Activated naive CD8-positive, alpha-beta T cell (primary cell): ENCODE measurements around the gene DNAJB6.

ENCODE experiments used
- H3K27ac Mint-ChIP-seq: one replicate; pipeline ENCODE4 v1.8.0; 2021; ENCODE audit warnings: mixed read lengths
- H3K27me3 Mint-ChIP-seq: one replicate; pipeline ENCODE4 v1.8.0; 2021; ENCODE audit warnings: mixed read lengths
- H3K36me3 Mint-ChIP-seq: one replicate; pipeline ENCODE4 v1.8.0; 2021; ENCODE audit warnings: mixed read lengths
- H3K4me1 Mint-ChIP-seq: one replicate; pipeline ENCODE4 v1.8.0; 2021; ENCODE audit warnings: low read depth, mixed read lengths
- H3K4me3 Mint-ChIP-seq: one replicate; pipeline ENCODE4 v1.8.0; 2021; ENCODE audit warnings: mild to moderate bottlenecking, mixed read lengths
- H3K9me3 Mint-ChIP-seq: one replicate; pipeline ENCODE4 v1.8.0; 2021; ENCODE audit warnings: low read depth, mixed read lengths

The DNAJB6 gene

DNA sequence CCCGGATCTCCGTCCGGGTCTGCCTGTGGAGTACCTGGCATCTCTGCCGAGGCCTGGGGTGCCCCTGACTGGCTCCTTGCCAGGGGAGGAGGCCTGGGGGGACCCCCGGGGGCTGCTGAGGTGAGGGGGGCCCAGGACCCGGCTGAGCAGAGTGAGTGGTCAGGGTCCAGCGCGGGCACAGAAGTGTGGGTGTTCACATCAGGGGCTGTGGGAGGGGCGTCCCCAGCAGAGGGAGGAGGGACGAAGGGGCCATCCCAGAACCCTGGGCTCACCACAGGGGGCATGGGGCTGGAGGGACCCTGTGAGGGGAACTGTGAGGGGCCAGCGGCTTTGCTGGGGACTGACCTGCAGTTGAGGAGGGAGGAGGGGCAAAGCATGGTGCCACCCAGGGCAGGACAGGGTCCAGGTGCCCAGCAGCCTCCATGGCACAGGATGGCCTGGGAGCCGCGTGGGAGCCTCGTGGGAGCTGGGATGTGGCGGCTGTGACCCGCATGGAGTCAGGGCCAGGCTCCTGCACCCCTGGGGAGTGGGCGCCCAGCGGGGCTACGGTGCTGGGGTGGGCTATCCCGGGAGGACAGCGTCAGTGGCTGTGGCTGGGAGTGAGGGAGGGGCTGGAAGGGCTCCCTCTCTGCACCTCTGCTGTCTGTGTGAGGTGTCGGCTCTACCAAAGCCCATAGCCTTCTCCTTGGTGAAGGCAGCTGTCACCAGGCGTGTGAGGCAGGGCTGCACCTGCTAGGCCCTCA, 91.2 kb downstream of the DNAJB6 start:
- Mint-ChIP-seq H3K4me1 (peaks cover 6% of the 10 kb centered on the region), H3K4me3 (no peak overlapping the region), H3K36me3 (no peaks in the 10 kb centered on the region), H3K27ac (no peak overlapping the region), H3K9me3 (no peaks in the 10 kb centered on the region), H3K27me3 (no peaks in the 10 kb centered on the region)

DNA sequence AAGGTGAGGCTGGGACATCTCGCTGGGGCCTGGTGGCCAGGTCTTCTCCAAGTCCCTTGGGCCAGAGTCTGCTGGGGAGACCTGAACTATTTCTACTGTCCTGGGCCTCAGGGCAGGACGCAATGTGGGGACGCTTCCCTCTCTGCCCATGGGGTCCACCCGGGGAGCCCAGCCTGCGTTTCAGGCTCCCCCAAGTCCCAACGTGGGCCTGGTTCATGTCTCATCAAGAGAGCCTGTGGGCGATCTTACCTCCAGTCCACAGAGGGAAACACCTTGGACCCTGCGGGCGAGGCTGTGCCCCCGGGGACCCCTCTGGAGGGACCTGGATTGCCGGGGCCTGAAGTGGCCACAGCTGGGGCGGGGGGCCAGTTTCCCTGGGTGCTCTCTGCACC, 91.7 kb downstream of the DNAJB6 start:
- H3K9me3 Mint-ChIP-seq: no peaks in the 10 kb centered on the region
- H3K27me3 Mint-ChIP-seq: no peaks in the 10 kb centered on the region
- no peak overlapping the region for H3K27ac Mint-ChIP-seq
- no peaks in the 10 kb centered on the region for H3K36me3 Mint-ChIP-seq
- H3K4me3 Mint-ChIP-seq: no peak overlapping the region
- peaks cover 11% of the 10 kb centered on the region for H3K4me1 Mint-ChIP-seq

DNA sequence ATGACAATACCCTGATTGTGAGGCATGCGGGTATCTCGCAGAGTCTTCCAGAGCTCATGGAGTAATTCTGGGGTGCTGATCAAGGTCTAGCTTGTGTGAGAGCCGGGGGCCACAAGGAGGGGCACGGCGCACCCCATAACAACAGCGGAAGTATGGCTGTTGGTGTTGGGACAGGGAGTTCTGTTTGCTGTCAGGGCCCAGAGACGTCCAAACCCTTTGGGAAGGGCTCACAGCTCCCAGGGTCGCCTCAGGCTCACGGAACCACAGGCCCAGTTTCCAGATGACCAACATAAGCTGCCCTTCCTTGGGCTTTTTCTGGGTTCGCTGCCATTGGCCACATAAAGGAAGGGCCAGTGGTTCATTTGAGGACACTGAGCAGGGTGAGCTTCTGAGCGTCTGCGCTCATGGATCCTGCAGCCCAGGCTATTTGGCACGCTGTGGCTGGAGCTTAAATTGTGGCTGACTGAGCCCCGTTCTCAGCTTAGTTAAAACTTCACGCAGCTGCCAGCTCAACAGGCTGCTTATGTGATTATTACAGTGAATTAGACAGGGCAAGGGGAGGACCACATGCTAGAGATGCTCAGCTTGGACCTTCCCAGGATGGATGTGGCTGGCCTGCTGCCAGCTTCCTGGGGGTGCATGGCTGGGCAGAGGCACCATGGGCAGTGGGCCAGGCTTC, 92.3 kb downstream of the DNAJB6 start:
- Mint-ChIP-seq H3K27ac (no peak overlapping the region), H3K4me1 (peaks cover 12% of the 10 kb centered on the region), H3K4me3 (no peak overlapping the region), H3K9me3 (no peaks in the 10 kb centered on the region), H3K36me3 (no peaks in the 10 kb centered on the region), H3K27me3 (no peaks in the 10 kb centered on the region)

- H3K4me3 Mint-ChIP-seq: no peak overlapping the region
- no peak overlapping the region for H3K27ac Mint-ChIP-seq
- no peaks in the 10 kb centered on the region for H3K9me3 Mint-ChIP-seq
- H3K36me3 Mint-ChIP-seq: no peaks in the 10 kb centered on the region
- peaks cover 12% of the 10 kb centered on the region for H3K4me1 Mint-ChIP-seq
- H3K27me3 Mint-ChIP-seq: no peaks in the 10 kb centered on the region
Observed at GRCh38 chr7:157429680-157430224, 92.9 kb downstream of the DNAJB6 start.

DNA sequence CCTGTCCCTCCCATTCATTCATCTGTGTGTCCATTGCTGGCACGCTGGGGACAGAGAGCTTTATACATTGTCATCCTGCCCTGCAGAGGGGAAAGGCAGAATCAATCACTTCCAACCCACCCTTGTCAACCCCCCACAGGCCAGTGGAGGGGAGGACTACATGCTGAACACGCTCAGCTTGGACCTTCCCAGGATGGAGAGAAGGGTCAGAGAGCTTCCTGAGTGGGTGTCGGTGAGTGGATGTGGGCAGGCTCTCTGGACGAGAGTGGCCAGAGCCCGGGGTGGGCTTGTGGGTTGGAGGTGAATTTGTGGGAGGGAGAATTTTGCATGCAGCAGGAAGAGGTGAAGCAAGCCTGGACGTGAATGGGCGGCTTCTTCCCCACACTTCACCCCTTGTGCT, 93.9 kb downstream of the DNAJB6 start:
- H3K4me1 Mint-ChIP-seq: peaks cover 12% of the 10 kb centered on the region
- H3K27me3 Mint-ChIP-seq: no peaks in the 10 kb centered on the region
- H3K27ac Mint-ChIP-seq: no peak overlapping the region
- no peaks in the 10 kb centered on the region for H3K9me3 Mint-ChIP-seq
- H3K4me3 Mint-ChIP-seq: no peak overlapping the region
- H3K36me3 Mint-ChIP-seq: no peaks in the 10 kb centered on the region

- Mint-ChIP-seq H3K4me1 (peaks cover 12% of the 10 kb centered on the region), H3K36me3 (no peaks in the 10 kb centered on the region), H3K4me3 (no peak overlapping the region), H3K27ac (no peak overlapping the region), H3K9me3 (no peaks in the 10 kb centered on the region), H3K27me3 (no peaks in the 10 kb centered on the region)
Observed at GRCh38 chr7:157431173-157431950, 94.6 kb downstream of the DNAJB6 start.

- Mint-ChIP-seq H3K4me1 (peaks cover 12% of the 10 kb centered on the region), H3K27me3 (no peaks in the 10 kb centered on the region), H3K36me3 (no peaks in the 10 kb centered on the region), H3K9me3 (no peaks in the 10 kb centered on the region), H3K4me3 (peak overlapping the region; percentile 12), H3K27ac (no peak overlapping the region)
Observed at GRCh38 chr7:157431951-157432540, 95.2 kb downstream of the DNAJB6 start.

GRCh38 chr7:157432541-157432956, 95.7 kb downstream of the DNAJB6 start:
- H3K36me3 Mint-ChIP-seq: no peaks in the 10 kb centered on the region

GRCh38 chr7:157432957-157433576, 96.3 kb downstream of the DNAJB6 start:
- Mint-ChIP-seq H3K27me3 (no peaks in the 10 kb centered on the region), H3K4me1 (peaks cover 12% of the 10 kb centered on the region), H3K27ac (no peak overlapping the region)

More at GRCh38 chr7:157432541-157432956, 95.7 kb downstream of the DNAJB6 start:
- H3K27ac Mint-ChIP-seq: no peak overlapping the region
- peak overlapping the region; percentile 12 for H3K4me3 Mint-ChIP-seq
- H3K4me1 Mint-ChIP-seq: peaks cover 12% of the 10 kb centered on the region
- H3K9me3 Mint-ChIP-seq: no peaks in the 10 kb centered on the region
- no peaks in the 10 kb centered on the region for H3K27me3 Mint-ChIP-seq

DNA sequence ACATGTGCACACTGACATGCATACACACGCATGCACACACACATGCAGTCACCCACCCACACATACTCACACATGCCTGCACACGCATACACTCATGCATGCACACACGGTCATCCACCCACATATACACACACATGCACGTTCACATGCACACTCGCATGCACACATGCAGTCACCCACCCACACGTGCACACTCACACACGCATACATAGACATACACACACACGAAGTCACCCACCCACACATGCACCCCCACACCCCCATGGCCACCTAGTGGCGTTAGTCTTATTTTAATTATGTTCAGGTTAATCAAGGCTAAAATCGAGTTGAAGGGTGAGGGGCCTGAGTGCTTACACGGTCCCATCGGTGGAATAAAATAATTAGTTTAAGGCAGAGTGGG, 96.8 kb downstream of the DNAJB6 start:
- Mint-ChIP-seq H3K27me3 (no peaks in the 10 kb centered on the region), H3K27ac (no peak overlapping the region), H3K4me1 (peaks cover 12% of the 10 kb centered on the region), H3K36me3 (no peaks in the 10 kb centered on the region), H3K4me3 (no peak overlapping the region), H3K9me3 (no peaks in the 10 kb centered on the region)

More at GRCh38 chr7:157432957-157433576, 96.3 kb downstream of the DNAJB6 start:
- no peaks in the 10 kb centered on the region for H3K36me3 Mint-ChIP-seq
- H3K9me3 Mint-ChIP-seq: no peaks in the 10 kb centered on the region
- peak overlapping the region; percentile 12 for H3K4me3 Mint-ChIP-seq

DNA sequence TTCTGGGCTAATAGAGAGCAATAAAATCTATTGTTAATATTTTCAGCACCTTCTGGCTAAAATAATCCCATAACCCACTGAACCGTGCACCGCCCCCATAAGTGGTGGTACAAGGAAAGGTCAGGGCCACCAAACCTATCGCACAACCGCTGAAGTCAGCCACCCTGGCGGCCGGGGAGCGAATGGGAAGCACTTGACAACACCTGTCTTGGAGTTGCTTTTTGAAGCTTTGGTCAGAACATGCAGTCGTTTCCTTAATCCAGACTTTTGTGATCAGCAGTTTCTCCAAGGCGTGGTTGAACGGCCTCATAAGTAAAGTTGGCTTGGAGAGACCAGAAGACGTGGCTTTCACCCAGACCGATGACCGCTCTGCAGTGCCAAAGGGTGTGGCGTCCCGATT, 97.4 kb downstream of the DNAJB6 start:
- Mint-ChIP-seq H3K27ac (no peak overlapping the region), H3K9me3 (no peaks in the 10 kb centered on the region), H3K4me3 (no peak overlapping the region), H3K27me3 (no peaks in the 10 kb centered on the region), H3K4me1 (peaks cover 12% of the 10 kb centered on the region), H3K36me3 (no peaks in the 10 kb centered on the region)

- Mint-ChIP-seq H3K27me3 (no peaks in the 10 kb centered on the region), H3K36me3 (no peaks in the 10 kb centered on the region), H3K4me3 (no peak overlapping the region), H3K27ac (no peak overlapping the region), H3K9me3 (no peaks in the 10 kb centered on the region), H3K4me1 (peaks cover 12% of the 10 kb centered on the region)
Observed at GRCh38 chr7:157434701-157435100, 97.9 kb downstream of the DNAJB6 start.

GRCh38 chr7:157436076-157436475, 99.3 kb downstream of the DNAJB6 start:
- H3K27ac Mint-ChIP-seq: no peak overlapping the region
- H3K4me3 Mint-ChIP-seq: no peak overlapping the region
- no peaks in the 10 kb centered on the region for H3K36me3 Mint-ChIP-seq
- H3K4me1 Mint-ChIP-seq: peaks cover 12% of the 10 kb centered on the region
- H3K27me3 Mint-ChIP-seq: no peaks in the 10 kb centered on the region
- no peaks in the 10 kb centered on the region for H3K9me3 Mint-ChIP-seq

GRCh38 chr7:157436763-157437480, 100.1 kb downstream of the DNAJB6 start:
- Mint-ChIP-seq H3K4me1 (peaks cover 12% of the 10 kb centered on the region), H3K9me3 (no peaks in the 10 kb centered on the region), H3K4me3 (no peak overlapping the region), H3K36me3 (no peaks in the 10 kb centered on the region), H3K27me3 (no peaks in the 10 kb centered on the region), H3K27ac (no peak overlapping the region)
